NCI-H82 treated with DMSO at 0.1 percent for 48 hours (cell line): ENCODE data around the gene LMLN.
"Not testable (repeated sequence)": the region's sequence is repeated elsewhere in the genome, so short reads cannot be mapped to it uniquely, and the experiment has no call there.

Experiments used
- DNase-seq: peaks from one replicate; lab custom pipeline; 2025; ENCODE audit not compliant: unreplicated experiment; lab: John Stamatoyannopoulos, UW

The LMLN gene

DNA sequence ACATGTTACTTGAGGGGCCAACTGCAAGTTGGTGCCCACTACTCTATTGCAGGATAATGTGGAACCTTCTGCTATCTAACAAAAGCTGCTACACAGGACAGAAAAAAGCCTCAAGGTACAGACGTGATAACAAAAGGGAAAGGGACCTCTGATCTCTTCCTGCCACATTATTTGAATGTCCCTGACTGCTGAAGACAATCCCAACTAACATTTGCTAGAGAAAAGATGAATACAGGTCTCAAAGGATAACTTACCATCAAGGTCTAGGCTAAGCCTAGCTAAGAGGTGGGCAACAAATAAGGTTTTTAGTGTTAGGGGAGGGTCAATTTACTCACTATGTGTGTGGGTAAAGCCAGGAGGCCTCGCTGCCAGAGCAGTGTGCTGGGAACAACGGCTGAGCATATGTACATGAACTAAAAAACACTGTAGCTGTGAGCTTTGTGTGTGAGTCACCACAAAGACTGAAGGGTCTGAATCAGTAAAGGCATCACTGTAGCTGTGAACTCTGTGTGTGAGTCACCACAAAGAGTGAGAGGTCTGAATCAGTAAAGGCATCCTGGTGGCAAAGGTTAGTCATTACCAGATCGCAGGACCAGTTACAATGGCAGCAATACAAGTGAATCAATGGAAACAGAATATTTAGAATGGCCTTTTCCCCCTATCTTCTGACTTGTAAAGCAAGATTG, 111.7 kb downstream of the LMLN start:
- DNase-seq: no peak

DNA sequence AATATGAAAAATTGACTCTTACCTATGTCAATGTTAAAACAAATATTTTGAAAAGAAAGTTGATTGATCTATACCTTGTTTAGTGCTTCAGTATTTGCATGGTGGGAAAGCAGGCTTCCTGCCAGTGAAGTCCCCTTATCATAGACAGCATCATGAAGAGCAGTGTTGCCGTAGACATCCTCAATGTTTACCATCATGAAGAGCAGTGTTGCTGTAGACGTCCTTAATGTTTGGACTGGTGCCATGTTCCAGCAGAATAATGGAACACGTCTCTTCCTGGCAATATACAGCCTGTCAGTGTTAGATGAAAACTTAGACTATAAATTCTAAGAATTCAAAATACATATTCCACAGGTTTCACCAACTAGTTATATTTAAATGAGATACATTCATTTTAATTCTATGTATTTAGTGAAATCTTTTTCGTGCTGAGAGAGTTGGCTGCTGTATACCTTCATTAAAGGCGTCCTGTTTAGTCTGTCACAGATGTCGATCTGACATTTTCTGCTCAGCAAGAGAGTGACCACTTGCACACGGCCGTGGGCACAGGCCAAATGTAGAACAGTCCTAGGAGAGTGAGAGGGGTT, 116.8 kb downstream of the LMLN start:
- DNase-seq: no peak

- no peak for DNase-seq
These were observed 119.9 kb downstream of the LMLN start for GRCh38 chr3:198079771-198080520.

GRCh38 chr3:198080521-198081384, 120.7 kb downstream of the LMLN start:
- no peak for DNase-seq

GRCh38 chr3:198081421-198081844, 121.4 kb downstream of the LMLN start:
- DNase-seq: no peak

GRCh38 chr3:198082226-198082625, 122.2 kb downstream of the LMLN start:
- not testable (repeated sequence) for DNase-seq

- no peak for DNase-seq
These were observed 128.5 kb downstream of the LMLN start for GRCh38 chr3:198088421-198088955.

DNA sequence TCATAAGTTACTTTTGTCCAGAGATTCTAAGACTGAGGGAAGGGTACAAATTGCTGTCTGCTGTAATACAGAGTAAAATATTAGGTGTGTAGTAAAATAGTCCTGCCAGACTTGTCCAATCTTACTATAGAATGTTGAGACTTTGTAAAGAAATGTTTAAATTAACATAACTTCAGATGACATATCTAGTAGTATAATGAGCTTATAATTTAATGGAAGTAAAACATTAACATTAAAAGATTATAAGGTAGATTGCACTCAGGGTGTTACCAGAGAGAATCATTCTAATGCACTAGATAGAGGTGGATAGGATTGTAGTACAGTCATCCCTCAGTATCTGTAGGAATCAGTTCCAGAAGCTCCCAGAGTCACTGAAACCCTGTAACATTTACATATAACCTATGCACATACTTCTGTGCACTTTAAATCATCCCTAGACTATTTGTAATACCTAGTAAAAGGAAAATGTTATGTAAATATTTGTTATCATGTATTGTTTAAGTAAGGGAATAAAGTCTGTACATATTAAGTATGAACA, 130.8 kb downstream of the LMLN start:
- DNase-seq: no peak

DNA sequence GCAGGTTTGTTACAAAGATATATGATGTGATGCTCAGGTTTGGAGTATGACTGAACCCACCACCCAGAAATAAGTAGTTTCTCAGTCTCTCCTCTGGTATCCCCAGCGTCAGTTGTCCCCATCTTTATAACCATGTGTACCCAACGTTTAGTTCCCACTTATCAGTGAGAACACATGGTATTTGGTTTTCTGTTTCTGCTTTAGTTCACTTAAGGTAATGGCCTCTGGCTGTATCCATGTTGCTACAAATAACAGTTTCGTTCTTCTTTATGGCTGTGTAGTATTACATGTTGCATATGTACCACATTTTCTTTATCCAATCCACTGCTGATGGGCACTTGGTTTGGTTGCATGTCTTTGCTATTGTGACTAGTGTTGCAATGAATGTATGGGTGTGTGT, 132.3 kb downstream of the LMLN start:
- no peak for DNase-seq

GRCh38 chr3:198093112-198093679, 133.2 kb downstream of the LMLN start:
- DNase-seq: no peak
